Activated T-helper 1 cell treated with anti-CD3 and anti-CD28 coated beads, Interleukin-2, amount 50 U/mL, for 16 hours (primary cell): ENCODE data around the gene PTPRF.

ENCODE experiments used
- DNase-seq, 2 donors: peaks; one replicate each; pipeline ENCODE4 v3.0.0-alpha.2; 2020; ENCODE audit warnings: low read depth in 1 of 2, low spot score in 1 of 2

PTPRF gene

GRCh38 chr1:43604192-43604591, 73.5 kb downstream of the PTPRF start:
- no peak for DNase-seq

GRCh38 chr1:43605157-43605556, 74.5 kb downstream of the PTPRF start:
- no peak for DNase-seq

- no peak for DNase-seq
Measured at GRCh38 chr1:43605766-43606165, 75.1 kb downstream of the PTPRF start.

DNA sequence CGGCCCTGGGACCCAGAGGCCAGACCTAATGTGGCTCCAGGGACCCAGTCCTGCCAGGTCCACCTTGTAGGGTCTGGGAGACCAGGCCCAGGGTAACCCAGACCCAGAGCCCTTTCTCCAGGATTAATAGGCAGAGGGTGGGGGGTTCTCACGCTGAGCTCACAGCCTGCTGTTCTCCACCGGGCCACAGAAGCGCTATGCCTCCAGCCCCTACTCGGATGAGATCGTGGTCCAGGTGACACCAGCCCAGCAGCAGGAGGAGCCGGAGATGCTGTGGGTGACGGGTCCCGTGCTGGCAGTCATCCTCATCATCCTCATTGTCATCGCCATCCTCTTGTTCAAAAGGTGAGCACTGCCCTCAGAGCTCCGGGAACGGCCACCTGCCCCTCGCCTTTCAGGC, 75.9 kb downstream of the PTPRF start:
- no peak for DNase-seq

GRCh38 chr1:43608827-43609226, 78.1 kb downstream of the PTPRF start:
- DNase-seq: no peak

DNA sequence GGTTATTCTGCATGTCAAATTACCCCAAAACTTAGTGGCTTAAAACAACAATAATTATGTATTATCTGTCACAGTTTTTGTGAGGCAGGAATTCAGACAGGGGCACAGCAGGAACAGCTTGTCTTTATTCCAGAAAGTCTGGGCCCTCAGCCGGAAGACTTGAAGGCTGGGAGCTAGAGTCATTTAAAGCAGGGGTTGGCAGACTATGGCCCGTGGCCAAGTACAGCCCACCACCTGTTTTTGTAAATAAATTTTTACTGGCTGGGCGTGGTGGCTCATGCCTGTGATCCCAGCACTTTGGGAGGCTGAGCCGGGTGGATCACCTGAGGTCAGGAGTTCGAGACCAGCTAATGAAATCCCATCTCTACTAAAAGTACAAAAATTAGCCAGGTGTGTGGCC, 79.7 kb downstream of the PTPRF start:
- DNase-seq: no peak

GRCh38 chr1:43611950-43612349, 81.3 kb downstream of the PTPRF start:
- no peak for DNase-seq

GRCh38 chr1:43612406-43612805, 81.7 kb downstream of the PTPRF start:
- DNase-seq: no peak

GRCh38 chr1:43613075-43613942, 82.6 kb downstream of the PTPRF start:
- DNase-seq: no peak

DNA sequence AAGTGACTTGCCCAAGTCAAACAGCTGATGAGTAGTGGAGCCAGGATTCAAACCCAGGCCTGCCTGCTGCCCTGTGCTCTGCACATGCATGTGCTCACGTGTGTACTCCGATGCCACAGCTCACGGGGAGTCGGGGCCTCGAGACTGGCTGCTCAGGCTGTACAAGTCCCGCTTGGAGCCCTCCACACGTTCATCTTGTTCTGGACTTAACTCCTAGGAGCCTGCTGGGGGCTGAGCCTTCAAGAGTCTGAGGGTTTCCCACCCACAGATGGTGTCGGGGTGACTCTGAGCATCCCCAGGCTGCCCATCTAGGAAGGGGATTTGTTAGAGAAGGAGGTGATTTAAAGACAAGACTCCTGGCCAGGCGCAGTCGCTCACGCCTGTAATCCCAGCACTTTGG, 83.5 kb downstream of the PTPRF start:
- DNase-seq: no peak

GRCh38 chr1:43614891-43615290, 84.2 kb downstream of the PTPRF start:
- DNase-seq: no peak

GRCh38 chr1:43616383-43616782, 85.7 kb downstream of the PTPRF start:
- DNase-seq: no peak

- DNase-seq: no peak
Measured at GRCh38 chr1:43617011-43617410, 86.3 kb downstream of the PTPRF start.

GRCh38 chr1:43617668-43618067, 87.0 kb downstream of the PTPRF start:
- no peak for DNase-seq

- no peak for DNase-seq
Measured at GRCh38 chr1:43618521-43619313, 88.0 kb downstream of the PTPRF start.

GRCh38 chr1:43619314-43619790, 88.7 kb downstream of the PTPRF start:
- DNase-seq: no peak

DNA sequence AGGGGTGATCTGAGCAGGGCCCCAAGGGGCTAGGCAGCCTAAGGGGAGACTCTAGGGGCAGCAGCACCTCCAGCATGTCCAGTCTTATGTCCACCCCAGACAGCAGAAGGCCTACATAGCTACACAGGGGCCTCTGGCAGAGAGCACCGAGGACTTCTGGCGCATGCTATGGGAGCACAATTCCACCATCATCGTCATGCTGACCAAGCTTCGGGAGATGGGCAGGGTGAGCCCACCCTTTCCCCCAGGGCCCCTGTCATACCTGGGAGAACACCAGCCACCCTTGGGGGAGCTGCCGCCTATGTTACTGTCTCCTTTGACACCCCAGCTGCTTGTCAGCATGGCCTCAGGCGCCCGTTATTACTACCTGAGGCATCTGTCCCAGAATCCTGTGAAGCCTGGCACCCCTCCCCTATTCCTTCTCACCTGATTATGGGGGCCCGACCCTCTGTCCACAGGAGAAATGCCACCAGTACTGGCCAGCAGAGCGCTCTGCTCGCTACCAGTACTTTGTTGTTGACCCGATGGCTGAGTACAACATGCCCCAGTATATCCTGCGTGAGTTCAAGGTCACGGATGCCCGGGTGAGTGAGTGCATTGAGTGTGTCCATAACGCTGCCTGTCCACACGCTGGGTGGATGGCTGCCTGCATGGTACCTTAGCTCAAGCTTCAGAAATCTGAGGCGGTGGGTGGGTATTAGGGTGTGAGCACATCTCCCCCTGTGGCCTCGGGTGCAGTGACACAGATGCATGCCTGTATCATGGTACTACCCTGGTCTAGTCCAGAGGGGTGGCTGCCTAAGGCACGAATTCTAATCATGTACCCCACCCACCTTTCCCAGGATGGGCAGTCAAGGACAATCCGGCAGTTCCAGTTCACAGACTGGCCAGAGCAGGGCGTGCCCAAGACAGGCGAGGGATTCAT, 89.6 kb downstream of the PTPRF start:
- no peak for DNase-seq

- no peak for DNase-seq
Measured at GRCh38 chr1:43620956-43621355, 90.3 kb downstream of the PTPRF start.

DNA sequence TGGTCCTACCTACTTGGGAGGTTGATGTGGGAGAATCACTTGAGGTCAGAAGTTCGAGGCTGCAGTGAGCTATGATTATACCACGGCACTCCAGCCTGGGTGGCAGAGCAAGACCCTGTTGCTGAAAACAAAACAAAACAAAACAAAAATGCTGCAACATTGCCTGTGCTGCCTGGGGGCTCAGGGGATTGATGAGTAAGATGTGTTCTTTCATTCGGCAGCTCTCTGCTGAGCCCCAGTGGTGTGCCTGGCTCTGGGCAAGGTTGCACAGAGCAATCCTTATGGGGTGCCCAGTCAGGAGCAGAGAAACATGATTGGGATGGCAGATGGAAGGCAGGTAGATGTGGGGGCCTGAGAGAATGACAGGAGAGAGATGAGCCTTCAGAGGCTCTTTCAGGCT, 90.7 kb downstream of the PTPRF start:
- DNase-seq: no peak

DNA sequence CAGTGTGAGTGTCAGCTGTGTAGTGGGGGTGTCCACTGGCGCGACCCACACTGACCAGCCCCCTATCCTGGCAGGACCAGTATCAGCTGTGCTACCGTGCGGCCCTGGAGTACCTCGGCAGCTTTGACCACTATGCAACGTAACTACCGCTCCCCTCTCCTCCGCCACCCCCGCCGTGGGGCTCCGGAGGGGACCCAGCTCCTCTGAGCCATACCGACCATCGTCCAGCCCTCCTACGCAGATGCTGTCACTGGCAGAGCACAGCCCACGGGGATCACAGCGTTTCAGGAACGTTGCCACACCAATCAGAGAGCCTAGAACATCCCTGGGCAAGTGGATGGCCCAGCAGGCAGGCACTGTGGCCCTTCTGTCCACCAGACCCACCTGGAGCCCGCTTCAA, 91.2 kb downstream of the PTPRF start:
- no peak for DNase-seq

GRCh38 chr1:43622471-43622870, 91.8 kb downstream of the PTPRF start:
- no peak for DNase-seq
